Dermis lymphatic vessel endothelial cell (primary cell): Measurements from ENCODE around the gene FMOD. TPM values are rescaled to one million over a fixed set of nuclear protein-coding genes. Genes with fewer than 3 reads are reported as not detected.

ENCODE experiments used
- total RNA-seq: library from RNA; depleted of rRNA; stranded (reverse); fragments of >200 nt; gene quantifications from 2 replicates; pipeline ENCODE4 v1.2.1, GENCODE V29; 2014

The FMOD gene
- total RNA-seq = 4.5 and 13.9 TPM in 2 replicates

GRCh38 chr1:203351037-203351625 lies at the start of gene FMOD:
Gene FMOD (minus strand): TSS chr1:203351122. CDS start chr1:203348270, 2,852 bp downstream.

GRCh38 chr1:203304919-203305808 lies 45.8 kb downstream of the FMOD start, which contains the start of gene BTG2:
Gene BTG2 (plus strand): TSS chr1:203305519. CDS start chr1:203305607, 88 bp downstream.

Other genes with a start within 250 kb of the FMOD start
- not detected in 2 replicates for gene ADORA1, start 223.4 kb downstream of the FMOD start, total RNA-seq
- not detected in 2 replicates for gene MYBPH, start 175.3 kb downstream of the FMOD start, total RNA-seq
- gene CHI3L1, start 164.4 kb downstream of the FMOD start, total RNA-seq = not detected in 2 replicates
- not detected in 2 replicates for gene CHIT1, start 121.4 kb downstream of the FMOD start, total RNA-seq
- gene BTG2, start 45.6 kb downstream of the FMOD start, total RNA-seq = 15.3 and 18.5 TPM in 2 replicates
- gene PRELP, start 124.7 kb upstream of the FMOD start, total RNA-seq = under 0.01 TPM in 1 of 2 replicates, not detected in the other
- not detected in 2 replicates for gene OPTC, start 143.0 kb upstream of the FMOD start, total RNA-seq